HG02840 (cell line): ENCODE measurements around the gene PSMA8.
"Not testable (repeated sequence)": the region's sequence is repeated elsewhere in the genome, so short reads cannot be mapped to it uniquely, and the experiment has no call there.

Experiments
- ATAC-seq: cut with Tn5 transposase; IDR thresholded peaks from one replicate; pipeline ENCODE4 v1.9.1; 2021; ENCODE audit warnings: mild to moderate bottlenecking, moderate library complexity, moderate number of reproducible peaks; ENCODE audit not compliant: unreplicated experiment, low FRiP score

The PSMA8 gene

GRCh38 chr18:26167592-26167991, 33.9 kb downstream of the PSMA8 start:
- ATAC-seq: not testable (repeated sequence)

GRCh38 chr18:26175481-26175880, 41.8 kb downstream of the PSMA8 start:
- no peak for ATAC-seq

GRCh38 chr18:26176134-26176533, 42.5 kb downstream of the PSMA8 start:
- no peak for ATAC-seq

- ATAC-seq: no peak
Measured at GRCh38 chr18:26181343-26181826, 47.7 kb downstream of the PSMA8 start.

- no peak for ATAC-seq
Measured at GRCh38 chr18:26183395-26184112, 49.9 kb downstream of the PSMA8 start.

GRCh38 chr18:26185267-26185666, 51.6 kb downstream of the PSMA8 start:
- no peak for ATAC-seq

GRCh38 chr18:26190506-26190905, 56.8 kb downstream of the PSMA8 start:
- peak; percentile 90 for ATAC-seq

- no peak for ATAC-seq
Measured at GRCh38 chr18:26192233-26192632, 58.6 kb downstream of the PSMA8 start.

- ATAC-seq: no peak
Measured at GRCh38 chr18:26196605-26197004, 62.9 kb downstream of the PSMA8 start.

GRCh38 chr18:26202001-26202400, 68.3 kb downstream of the PSMA8 start:
- not testable (repeated sequence) for ATAC-seq

- ATAC-seq: no peak
Measured at GRCh38 chr18:26205318-26205717, 71.6 kb downstream of the PSMA8 start.

GRCh38 chr18:26206488-26206887, 72.8 kb downstream of the PSMA8 start:
- no peak for ATAC-seq

GRCh38 chr18:26207937-26208336, 74.3 kb downstream of the PSMA8 start:
- ATAC-seq: no peak

GRCh38 chr18:26208977-26209376, 75.3 kb downstream of the PSMA8 start:
- no peak for ATAC-seq

GRCh38 chr18:26210147-26210546, 76.5 kb downstream of the PSMA8 start:
- ATAC-seq: no peak

GRCh38 chr18:26215247-26215970, 81.7 kb downstream of the PSMA8 start:
- ATAC-seq: peak; percentile 91

GRCh38 chr18:26225022-26225693, 91.5 kb downstream of the PSMA8 start:
- ATAC-seq: no peak

- no peak for ATAC-seq
Measured at GRCh38 chr18:26225915-26226228, 92.2 kb downstream of the PSMA8 start.

- ATAC-seq: peak; percentile 87
Measured at GRCh38 chr18:26226229-26227050, 92.8 kb downstream of the PSMA8 start, which contains the start of gene TAF4B. Gene TAF4B (plus strand): TSS chr18:26226445. CDS start chr18:26226934, 489 bp downstream.

GRCh38 chr18:26227051-26227670, 93.5 kb downstream of the PSMA8 start:
- ATAC-seq: no peak
